Esophagus muscularis mucosa (tissue), 4 donors: ENCODE results near the gene SNED1. TPM values are rescaled to one million over a fixed set of nuclear protein-coding genes. Genes with fewer than 3 reads are reported as not detected.
A peak's percentile ranks its signal among the peaks of the same experiment; 100 is the strongest.

ENCODE experiments used
- DNase-seq: peaks from one replicate; pipeline ENCODE4 v3.0.0-alpha.2; 2017; ENCODE audit errors: extremely low spot score
- H3K27ac ChIP-seq, 4 donors: fragments of 200-600 bp; sonication (generic); replicated peaks in 1 of 4; 1 replicate in 3 of 4; 2 replicates in 1 of 4; pipeline ENCODE4 v1.5.1; 2016 to 2019; ENCODE audit warnings: mild to moderate bottlenecking in 1 of 4
- H3K27me3 ChIP-seq, 4 donors: fragments of 200-600 bp; sonication (generic); one replicate each; pipeline versions ENCODE4 v1.5.1 to v1.6.0; 2016 to 2019
- H3K36me3 ChIP-seq, 4 donors: fragments of 200-600 bp; sonication (generic); one replicate each; pipeline ENCODE4 v1.5.1; 2016 to 2019
- H3K4me1 ChIP-seq, 4 donors: fragments of 200-600 bp; sonication (generic); one replicate each; pipeline ENCODE4 v1.5.1; 2016 to 2019
- H3K4me3 ChIP-seq, 4 donors: fragments of 200-600 bp; sonication (generic); 1 replicate in 2 of 4; 2 replicates in 2 of 4; pipeline ENCODE4 v1.5.1; 2016 to 2019; ENCODE audit warnings: mild to moderate bottlenecking in 4 of 4, moderate library complexity in 1 of 4
- H3K9me3 ChIP-seq, 4 donors: fragments of 200-600 bp; sonication (generic); 1 replicate in 3 of 4; 2 replicates in 1 of 4; pipeline ENCODE4 v1.5.1; 2016 to 2019
- EP300 ChIP-seq: sonication (generic); formaldehyde crosslinking; IDR thresholded peaks from one replicate; pipeline ENCODE4 v1.6.1; 2017; ENCODE audit warnings: antibody characterized with exemption
- POLR2A ChIP-seq: fragments of 450-650 bp; IDR thresholded peaks from one replicate; pipeline ENCODE4 v1.6.1; 2017; ENCODE audit warnings: antibody characterized with exemption, moderate library complexity, mild to moderate bottlenecking, low read depth
- POLR2AphosphoS5 ChIP-seq, 2 donors: sonication (generic); formaldehyde crosslinking; IDR thresholded peaks; one replicate each; pipeline ENCODE4 v1.6.1; 2017; ENCODE audit warnings: antibody characterized with exemption in 2 of 2
- WGBS: methylation state at CpG from one replicate; pipeline ENCODE4 v1.1.5; 2018; 5-methylcytosine and 5-hydroxymethylcytosine counted together
- intact Hi-C: fragments of 100-400 bp; cut with DNase I; formaldehyde crosslinking; loops from one replicate; pipeline ENCODE4 v1.15.1; 2023
- total RNA-seq, 4 donors: library from RNA; depleted of rRNA; stranded (reverse); fragments of >200 nt; gene quantifications; one replicate each; pipeline versions ENCODE4 v1.1.0 to v1.2.1, GENCODE V29; 2016
- TF ChIP-seq, protein P1 (sequence below), 3 experiments: fragments of 200-600 bp in 2 of 3; fragments of 450-650 bp in 1 of 3; sonication (generic) in 2 of 3; IDR thresholded peaks; one replicate each; pipeline ENCODE4 v1.5.1; 2017 to 2019; ENCODE audit warnings: antibody characterized with exemption in 3 of 3, mild to moderate bottlenecking in 2 of 3, moderate library complexity in 1 of 3

SNED1 gene
- total RNA-seq, 4 donors from 2014 or later, result 7.3 to 14.1 (median 11.6) TPM

- intact Hi-C loops, result no loop called here
- no peak overlapping the region for H3K27ac ChIP-seq
- no peak for TF ChIP-seq POLR2AphosphoS5 (IDR thresholded peaks at IDR 0.05)
- TF ChIP-seq, protein P1, sequence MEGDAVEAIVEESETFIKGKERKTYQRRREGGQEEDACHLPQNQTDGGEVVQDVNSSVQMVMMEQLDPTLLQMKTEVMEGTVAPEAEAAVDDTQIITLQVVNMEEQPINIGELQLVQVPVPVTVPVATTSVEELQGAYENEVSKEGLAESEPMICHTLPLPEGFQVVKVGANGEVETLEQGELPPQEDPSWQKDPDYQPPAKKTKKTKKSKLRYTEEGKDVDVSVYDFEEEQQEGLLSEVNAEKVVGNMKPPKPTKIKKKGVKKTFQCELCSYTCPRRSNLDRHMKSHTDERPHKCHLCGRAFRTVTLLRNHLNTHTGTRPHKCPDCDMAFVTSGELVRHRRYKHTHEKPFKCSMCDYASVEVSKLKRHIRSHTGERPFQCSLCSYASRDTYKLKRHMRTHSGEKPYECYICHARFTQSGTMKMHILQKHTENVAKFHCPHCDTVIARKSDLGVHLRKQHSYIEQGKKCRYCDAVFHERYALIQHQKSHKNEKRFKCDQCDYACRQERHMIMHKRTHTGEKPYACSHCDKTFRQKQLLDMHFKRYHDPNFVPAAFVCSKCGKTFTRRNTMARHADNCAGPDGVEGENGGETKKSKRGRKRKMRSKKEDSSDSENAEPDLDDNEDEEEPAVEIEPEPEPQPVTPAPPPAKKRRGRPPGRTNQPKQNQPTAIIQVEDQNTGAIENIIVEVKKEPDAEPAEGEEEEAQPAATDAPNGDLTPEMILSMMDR (IDR thresholded peaks at IDR 0.05), result no peak
- TF ChIP-seq POLR2A, result no peak
- no peak for TF ChIP-seq EP300
- 39% methylated on average over 5 of the region's 8 CpGs for WGBS
- peaks cover 0 to 28% (median 0%) of the 10 kb centered on the region in 4 donors for H3K27me3 ChIP-seq
- H3K36me3 ChIP-seq, result peaks cover 0 to 21% (median 19%) of the 10 kb centered on the region in 4 donors
- DNase-seq, result no peak
- H3K4me1 ChIP-seq, result peaks cover 0 to 12% (median 10%) of the 10 kb centered on the region in 4 donors
- peak overlapping the region in 1 of 4 donors; percentile 7 for H3K4me3 ChIP-seq
- H3K9me3 ChIP-seq, result no peaks in the 10 kb centered on the region
Measured at GRCh38 chr2:241063587-241063986, 65.2 kb downstream of the SNED1 start.

DNA sequence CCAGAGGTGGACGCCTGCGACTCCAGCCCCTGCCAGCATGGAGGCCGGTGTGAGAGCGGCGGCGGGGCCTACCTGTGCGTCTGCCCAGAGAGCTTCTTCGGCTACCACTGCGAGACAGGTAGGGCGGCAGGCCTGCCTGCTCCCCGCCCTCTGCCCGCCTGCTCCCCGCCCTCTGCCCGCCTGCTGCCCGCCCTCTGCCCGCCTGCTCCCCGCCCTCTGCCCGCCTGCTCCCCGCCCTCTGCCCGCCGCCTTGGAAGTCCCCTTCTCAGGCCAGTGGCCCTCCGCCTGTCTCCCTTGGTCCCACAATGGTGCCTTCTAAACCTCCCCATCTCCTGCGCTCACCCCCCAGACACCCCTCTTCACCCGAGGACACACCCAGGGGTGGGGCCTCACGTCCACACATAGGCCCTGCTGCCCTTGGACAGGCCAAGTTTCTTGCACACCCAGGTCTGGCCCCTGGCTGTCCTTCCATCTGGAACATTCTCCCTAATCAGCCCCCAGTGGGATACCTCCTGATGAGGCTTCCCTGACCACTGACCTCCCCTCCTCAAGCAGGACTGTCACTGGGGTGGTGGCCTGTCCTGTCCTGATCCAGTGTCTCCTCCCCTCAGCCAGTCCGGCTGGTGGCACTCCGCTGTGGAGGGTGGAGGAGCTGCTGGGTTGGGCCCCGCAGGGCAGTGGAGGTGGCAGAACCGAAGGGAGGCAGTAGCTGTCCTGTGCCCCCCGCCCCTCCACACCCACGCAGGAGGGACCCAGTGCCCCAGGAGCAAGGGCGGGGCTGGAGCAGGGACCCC is 65.8 kb downstream of the SNED1 start:
- intact Hi-C loops, result no loop called here
- TF ChIP-seq, protein P1 (IDR thresholded peaks at IDR 0.05), result no peak
- no peak for TF ChIP-seq EP300
- no peak overlapping the region for H3K27ac ChIP-seq
- H3K4me1 ChIP-seq, result peaks cover 0 to 12% (median 10%) of the 10 kb centered on the region in 4 donors
- H3K4me3 ChIP-seq, result peak overlapping the region in 1 of 4 donors; percentile 7
- peaks cover 0 to 33% (median 0%) of the 10 kb centered on the region in 4 donors for H3K27me3 ChIP-seq
- no peaks in the 10 kb centered on the region for H3K9me3 ChIP-seq
- WGBS, result 38% methylated on average over 13 of the region's 32 CpGs
- no peak for DNase-seq
- H3K36me3 ChIP-seq, result peaks cover 0 to 27% (median 24%) of the 10 kb centered on the region in 4 donors

GRCh38 chr2:241064802-241065354 is 66.5 kb downstream of the SNED1 start:
- 93% methylated on average over 12 of the region's 23 CpGs for WGBS
- no peak for DNase-seq
- H3K27ac ChIP-seq, result no peak overlapping the region
- H3K27me3 ChIP-seq, result peaks cover 0 to 38% (median 0%) of the 10 kb centered on the region in 4 donors
- no peak for TF ChIP-seq POLR2AphosphoS5 (IDR thresholded peaks at IDR 0.05)
- no peak for TF ChIP-seq EP300
- TF ChIP-seq, protein P1 (IDR thresholded peaks at IDR 0.05), result no peak
- TF ChIP-seq POLR2A, result no peak
- no peak overlapping the region for H3K4me3 ChIP-seq
- H3K9me3 ChIP-seq, result no peaks in the 10 kb centered on the region
- intact Hi-C loops, result no loop called here
- H3K36me3 ChIP-seq, result peaks cover 0 to 34% (median 28%) of the 10 kb centered on the region in 4 donors
- H3K4me1 ChIP-seq, result peaks cover 0 to 12% (median 10%) of the 10 kb centered on the region in 4 donors

DNA sequence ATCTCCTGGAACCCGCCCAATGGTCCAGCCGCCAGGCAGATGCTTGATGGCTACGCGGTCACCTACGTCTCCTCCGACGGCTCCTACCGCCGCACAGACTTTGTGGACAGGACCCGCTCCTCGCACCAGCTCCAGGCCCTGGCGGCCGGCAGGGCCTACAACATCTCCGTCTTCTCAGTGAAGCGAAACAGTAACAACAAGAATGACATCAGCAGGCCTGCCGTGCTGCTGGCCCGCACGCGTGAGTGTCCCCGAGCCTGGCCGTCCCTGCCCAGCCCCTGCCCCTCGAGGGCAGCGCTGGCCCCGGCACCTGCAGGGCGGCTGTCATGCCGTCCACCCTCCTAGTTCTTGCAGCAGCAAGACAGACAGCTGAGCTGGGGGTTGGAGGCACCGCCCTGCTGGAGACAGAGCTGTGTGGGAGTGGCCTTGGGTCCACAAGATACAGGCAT is 67.0 kb downstream of the SNED1 start:
- H3K27me3 ChIP-seq, result peaks cover 0 to 41% (median 0%) of the 10 kb centered on the region in 4 donors

More for the DNA sequence above, 67.0 kb downstream of the SNED1 start:
- Histone ChIP-seq H3K36me3 (peaks cover 0 to 39% (median 32%) of the 10 kb centered on the region in 4 donors), H3K9me3 (no peaks in the 10 kb centered on the region), H3K27ac (no peak overlapping the region), H3K4me3 (no peak overlapping the region), H3K4me1 (peaks cover 0 to 12% (median 10%) of the 10 kb centered on the region in 4 donors)
- TF ChIP-seq POLR2A, result no peak
- TF ChIP-seq EP300, result no peak
- TF ChIP-seq, protein P1 (IDR thresholded peaks at IDR 0.05), result no peak
- TF ChIP-seq POLR2AphosphoS5 (IDR thresholded peaks at IDR 0.05), result no peak
- peak; percentile 82 for DNase-seq
- 92% methylated on average over 21 of the region's 27 CpGs for WGBS
- intact Hi-C loops, result no loop called here
